OCI-LY3 (cell line): ENCODE measurements around the gene PSME1.

Experiments
- H2AFZ ChIP-seq: fragments of 200-600, 300-600 bp; shearing (Covaris generic); 2 replicates; pipeline ENCODE4 v1.6.0; 2014; ENCODE audit warnings: antibody characterized with exemption, low read depth, low read length
- H3K27ac ChIP-seq: fragments of 200-600, 300-600 bp; sonication (generic); 2 replicates; pipeline ENCODE4 v1.5.1; 2014; ENCODE audit warnings: mild to moderate bottlenecking, low read length, moderate library complexity, mixed read lengths
- H3K27me3 ChIP-seq: fragments of 200-600, 300-600 bp; sonication (generic); 2 replicates; pipeline ENCODE4 v1.6.1; 2014; ENCODE audit warnings: low read depth, low read length, mixed read lengths
- H3K36me3 ChIP-seq: fragments of 200-600, 300-600 bp; sonication (generic); replicated peaks from 2 replicates; pipeline ENCODE3; 2014; ENCODE audit warnings: low read depth, low read length, mixed read lengths
- H3K4me1 ChIP-seq: fragments of 300-600, 200-600 bp; sonication (generic); 2 replicates; pipeline ENCODE4 v1.6.1; 2014; ENCODE audit warnings: low read length, mixed read lengths
- H3K4me2 ChIP-seq: fragments of 200-600, 300-600 bp; sonication (generic); 2 replicates; pipeline ENCODE4 v1.6.1; 2014; ENCODE audit warnings: low read length, mixed read lengths
- H3K4me3 ChIP-seq: fragments of 300-600, 200-600 bp; sonication (generic); 2 replicates; pipeline ENCODE4 v1.5.1; 2014; ENCODE audit warnings: antibody characterized with exemption, mild to moderate bottlenecking, low read length, moderate library complexity
- H3K79me2 ChIP-seq: fragments of 300-600, 200-600 bp; shearing (Covaris generic); 2 replicates; pipeline ENCODE4 v1.6.1; 2014; ENCODE audit warnings: mild to moderate bottlenecking, low read length, mixed read lengths
- H3K9ac ChIP-seq: fragments of 300-600, 200-600 bp; shearing (Covaris generic); 2 replicates; pipeline ENCODE4 v1.6.0; 2014; ENCODE audit warnings: mild to moderate bottlenecking, low read length, moderate library complexity
- H3K9me3 ChIP-seq: fragments of 200-600, 300-600 bp; shearing (Covaris generic); 2 replicates; pipeline ENCODE4 v1.6.1; 2014; ENCODE audit warnings: low read length, mixed read lengths; ENCODE audit not compliant: insufficient read depth
- H4K20me1 ChIP-seq: fragments of 200-600, 300-600 bp; sonication (generic); 2 replicates; pipeline ENCODE4 v1.6.1; 2016; ENCODE audit warnings: low read length, mixed read lengths; ENCODE audit not compliant: insufficient read depth
- EZH2phosphoT487 ChIP-seq: fragments of 200-600 bp; shearing (Covaris generic); IDR thresholded peaks from 2 replicates; pipeline ENCODE4 v1.6.1; 2018; ENCODE audit warnings: antibody characterized with exemption, mixed run types, low read depth
- TF ChIP-seq, protein P1 (sequence below): fragments of 200-600, 300-600 bp; sonication (generic); IDR thresholded peaks from 2 replicates; pipeline ENCODE4 v1.5.1; 2014; ENCODE audit warnings: antibody characterized with exemption, low read length, low read depth

PSME1 gene

DNA sequence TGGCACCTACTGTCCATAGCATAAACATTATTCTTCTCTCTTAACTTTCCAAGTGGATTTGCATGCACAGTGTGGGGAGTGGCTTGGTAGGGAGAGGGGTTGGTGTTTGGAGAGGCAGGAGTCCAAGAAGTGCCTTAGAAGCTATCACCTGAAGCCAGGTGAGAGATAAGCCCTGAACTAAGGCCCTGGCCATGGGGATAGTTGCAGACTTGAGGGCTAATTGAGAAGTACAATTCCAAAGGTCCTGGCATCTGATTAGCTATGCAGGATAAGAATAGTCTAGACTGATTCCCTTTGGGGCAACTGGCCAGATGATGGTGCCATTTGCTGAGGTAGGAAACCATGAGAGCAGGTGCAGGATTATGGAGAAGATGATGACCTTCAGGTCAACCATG is 43.9 kb upstream of the PSME1 start:
- H3K36me3 ChIP-seq, result peaks cover 7% of the 10 kb centered on the region
- no peak overlapping the region for H3K4me2 ChIP-seq
- peaks cover 17% of the 10 kb centered on the region for H3K79me2 ChIP-seq
- TF ChIP-seq, protein P1, sequence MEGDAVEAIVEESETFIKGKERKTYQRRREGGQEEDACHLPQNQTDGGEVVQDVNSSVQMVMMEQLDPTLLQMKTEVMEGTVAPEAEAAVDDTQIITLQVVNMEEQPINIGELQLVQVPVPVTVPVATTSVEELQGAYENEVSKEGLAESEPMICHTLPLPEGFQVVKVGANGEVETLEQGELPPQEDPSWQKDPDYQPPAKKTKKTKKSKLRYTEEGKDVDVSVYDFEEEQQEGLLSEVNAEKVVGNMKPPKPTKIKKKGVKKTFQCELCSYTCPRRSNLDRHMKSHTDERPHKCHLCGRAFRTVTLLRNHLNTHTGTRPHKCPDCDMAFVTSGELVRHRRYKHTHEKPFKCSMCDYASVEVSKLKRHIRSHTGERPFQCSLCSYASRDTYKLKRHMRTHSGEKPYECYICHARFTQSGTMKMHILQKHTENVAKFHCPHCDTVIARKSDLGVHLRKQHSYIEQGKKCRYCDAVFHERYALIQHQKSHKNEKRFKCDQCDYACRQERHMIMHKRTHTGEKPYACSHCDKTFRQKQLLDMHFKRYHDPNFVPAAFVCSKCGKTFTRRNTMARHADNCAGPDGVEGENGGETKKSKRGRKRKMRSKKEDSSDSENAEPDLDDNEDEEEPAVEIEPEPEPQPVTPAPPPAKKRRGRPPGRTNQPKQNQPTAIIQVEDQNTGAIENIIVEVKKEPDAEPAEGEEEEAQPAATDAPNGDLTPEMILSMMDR, result no peak
- TF ChIP-seq EZH2phosphoT487, result no peak
- no peaks in the 10 kb centered on the region for H3K27me3 ChIP-seq
- no peak overlapping the region for H2AFZ ChIP-seq
- H3K27ac ChIP-seq, result no peak overlapping the region
- no peak overlapping the region for H3K9ac ChIP-seq
- no peak overlapping the region for H3K4me3 ChIP-seq
- H3K9me3 ChIP-seq, result no peaks in the 10 kb centered on the region
- peaks cover 22% of the 10 kb centered on the region for H3K4me1 ChIP-seq
- H4K20me1 ChIP-seq, result no peaks in the 10 kb centered on the region

DNA sequence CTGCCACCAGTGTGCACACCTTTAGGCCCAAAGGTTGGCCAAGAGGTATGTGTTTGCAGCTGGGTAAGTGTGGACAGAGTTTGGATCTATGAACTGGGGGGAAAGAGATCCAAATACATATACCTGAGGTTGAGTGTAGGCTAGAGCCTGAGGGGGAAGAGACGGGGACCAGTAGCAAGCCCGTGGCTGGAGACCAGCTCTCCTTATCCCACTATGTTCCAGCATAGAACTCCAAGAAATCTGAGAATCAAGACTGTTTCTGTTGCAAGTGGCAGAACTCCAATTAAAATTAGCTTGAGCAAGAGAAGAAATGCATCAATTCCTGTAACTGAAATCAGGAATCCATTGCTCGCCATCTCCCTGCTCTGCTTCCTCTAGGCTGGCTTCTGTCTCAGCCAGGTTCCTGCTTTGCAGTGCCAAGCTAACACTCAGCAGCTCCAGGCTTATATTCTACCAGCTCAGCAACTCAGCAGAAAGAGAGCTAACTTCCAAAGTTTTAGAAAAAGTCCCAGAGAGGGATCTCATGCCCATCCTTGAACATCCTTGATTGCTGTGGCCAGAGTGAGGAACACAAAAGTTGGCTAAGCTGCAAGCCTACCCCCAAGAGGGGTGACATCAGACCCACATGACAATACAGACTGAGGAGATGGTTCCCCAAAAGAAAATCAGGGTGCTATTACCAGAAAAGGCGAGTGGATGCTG is 43.3 kb upstream of the PSME1 start:
- Histone ChIP-seq H3K4me2 (no peak overlapping the region), H2AFZ (no peak overlapping the region), H3K79me2 (peaks cover 17% of the 10 kb centered on the region), H4K20me1 (no peaks in the 10 kb centered on the region), H3K27ac (no peak overlapping the region), H3K36me3 (peaks cover 7% of the 10 kb centered on the region), H3K4me3 (no peak overlapping the region), H3K9me3 (no peaks in the 10 kb centered on the region), H3K27me3 (no peaks in the 10 kb centered on the region), H3K9ac (no peak overlapping the region), H3K4me1 (peaks cover 22% of the 10 kb centered on the region)
- TF ChIP-seq EZH2phosphoT487, result no peak
- TF ChIP-seq, protein P1, result no peak

DNA sequence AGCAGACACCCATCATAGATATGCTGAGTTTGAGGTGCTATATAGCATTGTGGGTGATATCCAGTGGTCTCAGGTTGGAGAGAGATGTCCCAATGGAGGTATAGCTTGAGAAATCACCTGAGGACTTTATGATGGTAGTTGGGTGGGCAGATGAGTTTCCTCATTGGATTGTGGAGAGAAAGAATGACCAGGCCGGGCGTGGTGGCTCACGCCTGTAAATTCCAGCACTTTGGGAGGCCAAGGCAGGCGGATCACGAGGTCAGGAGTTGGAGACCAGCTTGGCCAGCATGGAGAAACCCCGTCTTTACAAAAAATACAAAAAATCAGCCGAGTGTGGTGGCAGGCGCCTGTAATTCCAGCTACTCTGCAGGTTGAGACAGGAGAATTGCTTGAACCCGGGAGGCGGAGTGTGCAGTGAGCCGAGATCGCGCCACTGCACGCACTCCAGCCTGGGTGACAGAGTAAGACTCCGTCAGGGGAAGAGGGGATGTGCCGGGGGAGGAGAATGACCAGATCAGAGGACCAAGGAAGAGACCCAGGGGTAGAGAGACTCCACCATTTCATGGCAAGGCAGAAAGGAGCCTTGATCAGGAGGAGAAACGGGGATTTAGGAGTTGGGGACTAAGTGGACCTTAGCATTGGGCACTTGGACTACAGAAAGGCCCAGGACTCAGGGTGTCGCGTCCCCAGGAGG is 42.6 kb upstream of the PSME1 start:
- H3K36me3 ChIP-seq, result peaks cover 13% of the 10 kb centered on the region
- H3K4me1 ChIP-seq, result peaks cover 22% of the 10 kb centered on the region
- H3K9me3 ChIP-seq, result no peaks in the 10 kb centered on the region
- no peak for TF ChIP-seq EZH2phosphoT487
- TF ChIP-seq, protein P1, result no peak
- peak overlapping the region; percentile 100 for H3K9ac ChIP-seq
- H3K27ac ChIP-seq, result peak overlapping the region; percentile 40
- no peak overlapping the region for H2AFZ ChIP-seq
- H3K4me3 ChIP-seq, result peak overlapping the region; percentile 93
- peaks cover 17% of the 10 kb centered on the region for H3K79me2 ChIP-seq
- peak overlapping the region; percentile 97 for H3K4me2 ChIP-seq
- H4K20me1 ChIP-seq, result no peaks in the 10 kb centered on the region
- H3K27me3 ChIP-seq, result no peaks in the 10 kb centered on the region

DNA sequence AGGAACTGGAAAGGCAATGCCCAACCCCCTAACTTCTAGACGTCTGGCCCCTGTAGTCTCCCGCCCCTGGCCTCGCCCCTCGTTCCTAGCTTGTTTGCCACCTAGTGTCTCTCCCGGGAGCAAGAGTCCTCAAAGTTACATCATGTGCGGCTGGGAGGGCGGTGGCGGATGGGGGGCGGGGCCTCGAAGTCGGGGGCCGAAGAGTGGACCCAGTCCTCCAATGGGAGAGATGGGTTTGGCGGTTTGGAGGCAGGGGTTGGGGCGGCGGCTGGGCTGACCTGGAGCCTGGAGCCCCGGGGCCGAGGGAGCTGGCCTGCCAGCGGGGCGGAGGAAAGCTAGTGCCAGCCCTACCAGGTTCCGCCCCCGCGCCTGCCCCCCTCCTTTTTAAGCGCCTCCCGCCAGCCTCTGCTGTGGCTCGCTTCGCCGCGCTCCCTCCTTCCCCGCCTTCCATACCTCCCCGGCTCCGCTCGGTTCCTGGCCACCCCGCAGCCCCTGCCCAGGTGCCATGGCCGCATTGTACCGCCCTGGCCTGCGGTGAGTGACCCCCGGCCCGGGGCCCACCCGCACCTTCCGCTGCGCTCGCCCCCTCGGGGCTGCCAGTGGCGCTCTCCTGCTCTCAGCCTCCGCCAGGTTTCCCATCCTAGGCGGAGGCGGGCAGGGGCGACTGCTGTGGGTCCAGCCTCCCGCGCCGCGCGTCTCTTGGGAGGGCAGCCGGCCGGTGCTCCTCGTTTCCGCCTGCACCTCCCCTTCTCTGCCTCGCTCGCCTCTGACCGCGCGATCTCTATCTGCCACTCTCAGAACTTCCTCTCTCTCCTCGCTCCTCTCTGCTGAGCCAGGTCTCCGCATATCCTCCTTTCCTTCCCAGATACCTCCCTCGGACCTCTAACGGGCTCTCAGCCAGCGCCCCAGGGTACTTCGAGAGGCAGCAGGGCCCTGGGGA is 41.8 kb upstream of the PSME1 start, which contains the start of gene PCK2:
TSS of gene PCK2 (plus strand) at position 411 of the 940 bp plus-strand sequence. CDS start at position 506, 95 bp downstream.
- TF ChIP-seq EZH2phosphoT487, result no peak
- TF ChIP-seq, protein P1, result no peak

More for the DNA sequence above, 41.8 kb upstream of the PSME1 start, which contains the start of gene PCK2:
- Histone ChIP-seq H4K20me1 (no peaks in the 10 kb centered on the region), H3K9ac (peak within 1 kb of the TSS; percentile 100), H3K27me3 (no peaks in the 10 kb centered on the region), H2AFZ (peak within 1 kb of the TSS; percentile 43; the same call in 1 of the 2 replicates), H3K27ac (peak within 1 kb of the TSS; percentile 79), H3K36me3 (peaks cover 20% of the 10 kb centered on the region), H3K9me3 (no peaks in the 10 kb centered on the region), H3K4me3 (peak within 1 kb of the TSS; percentile 93), H3K4me1 (peaks cover 22% of the 10 kb centered on the region), H3K4me2 (peak within 1 kb of the TSS; percentile 97), H3K79me2 (peaks cover 17% of the 10 kb centered on the region)
